GM18505 (cell line): Measurements from ENCODE around the gene CTXND1.

Experiments used
- ATAC-seq: cut with Tn5 transposase; IDR thresholded peaks from one replicate; pipeline ENCODE4 v1.9.1; 2021; ENCODE audit not compliant: unreplicated experiment
- POLR2A ChIP-seq: IDR thresholded peaks from 4 replicates; pipeline ENCODE4 v1.6.1; 2011; ENCODE audit warnings: borderline replicate concordance; ENCODE audit not compliant: insufficient read depth, insufficient read length; ENCODE audit errors: extremely low read depth

The CTXND1 gene

DNA sequence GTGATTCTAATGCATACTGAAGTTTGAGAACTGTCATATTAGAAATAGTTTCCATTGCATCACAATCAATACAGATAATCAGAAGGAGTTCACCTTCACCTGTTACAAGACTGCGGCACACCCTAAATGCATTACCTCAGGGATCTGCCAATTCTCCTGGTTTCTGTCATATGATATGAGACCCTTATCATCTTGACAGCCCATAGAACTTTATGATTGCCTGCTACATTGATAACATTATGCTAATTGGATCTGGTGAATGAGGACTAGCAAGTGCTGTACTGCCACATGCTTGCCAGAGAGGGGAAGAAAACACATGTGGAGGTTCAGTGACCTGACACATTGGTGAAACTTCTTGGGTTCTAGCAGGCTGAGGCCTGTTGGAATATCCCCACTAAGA lies 57.8 kb downstream of the CTXND1 start:
- no peak for TF ChIP-seq POLR2A
- no peak for ATAC-seq

DNA sequence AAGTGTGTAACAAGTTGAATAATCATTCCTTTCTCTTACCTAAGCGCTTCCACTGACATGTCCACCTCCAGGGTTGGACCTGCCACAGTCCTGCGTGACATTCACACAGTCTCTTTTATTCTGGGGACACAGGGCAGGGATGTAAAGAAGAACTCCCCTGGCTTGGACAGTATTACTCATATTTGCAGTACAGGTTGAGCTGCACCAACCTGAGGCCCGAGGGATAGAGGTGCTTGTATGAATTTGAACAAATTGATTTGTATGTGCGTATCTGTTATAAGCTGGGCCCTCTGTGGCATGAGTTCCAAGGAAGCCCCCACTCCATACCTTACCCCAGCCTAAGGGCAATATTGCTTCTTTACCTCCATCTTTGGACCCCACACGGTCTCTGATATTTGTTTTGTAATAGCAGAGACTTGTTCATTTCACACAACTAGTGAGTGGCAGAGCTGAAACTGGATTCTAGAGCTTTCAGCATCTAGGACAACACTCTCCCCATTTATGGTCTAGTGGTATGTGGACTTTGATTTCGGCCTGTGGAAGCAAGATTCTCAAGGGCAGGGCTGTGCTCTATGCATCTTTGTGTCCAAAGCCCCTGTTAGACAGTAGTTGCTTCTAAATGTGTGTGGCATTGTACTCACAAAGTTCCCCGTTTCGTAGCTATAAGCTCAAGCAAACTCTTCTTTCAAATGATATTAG lies 60.0 kb downstream of the CTXND1 start:
- TF ChIP-seq POLR2A, result no peak
- no peak for ATAC-seq

DNA sequence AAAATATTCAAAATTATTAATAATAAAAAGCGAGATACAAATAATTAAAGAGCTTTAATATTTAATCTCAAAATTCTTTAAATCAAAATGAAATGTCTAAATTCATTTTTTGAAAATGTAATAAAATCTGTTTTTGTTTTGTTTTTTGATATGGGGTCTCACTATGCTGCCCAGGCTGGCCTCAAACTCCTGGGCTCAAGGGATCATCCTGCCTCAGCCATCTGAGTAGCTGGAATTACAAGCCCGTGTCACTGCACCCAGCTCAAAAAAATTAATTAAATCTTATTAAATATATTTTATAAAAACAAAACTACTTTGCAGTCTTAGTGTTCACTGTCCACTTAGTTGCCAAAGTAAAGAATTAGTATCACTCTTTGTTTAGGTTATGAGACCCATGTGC lies 60.8 kb downstream of the CTXND1 start:
- TF ChIP-seq POLR2A, result no peak
- no peak for ATAC-seq

DNA sequence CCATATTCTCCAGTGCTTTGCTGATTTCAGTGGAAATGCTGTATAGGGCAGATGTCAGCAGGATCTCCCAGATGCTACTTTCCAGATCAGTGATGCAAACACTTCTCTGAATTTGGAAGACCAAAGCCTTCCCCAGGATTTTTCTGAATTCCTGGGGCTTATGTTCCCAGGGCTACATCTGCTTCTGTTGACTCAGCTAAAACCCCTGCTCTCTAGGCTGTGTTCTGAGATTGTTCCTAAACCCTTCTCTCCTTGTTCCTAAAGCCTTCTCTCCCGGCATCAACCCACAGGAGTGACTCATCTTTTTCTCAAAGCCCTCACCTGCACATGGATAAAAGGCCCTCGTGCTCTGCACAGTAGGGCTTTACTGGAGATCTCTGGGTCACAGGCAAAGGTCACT lies 63.8 kb downstream of the CTXND1 start:
- no peak for ATAC-seq
- TF ChIP-seq POLR2A, result no peak

DNA sequence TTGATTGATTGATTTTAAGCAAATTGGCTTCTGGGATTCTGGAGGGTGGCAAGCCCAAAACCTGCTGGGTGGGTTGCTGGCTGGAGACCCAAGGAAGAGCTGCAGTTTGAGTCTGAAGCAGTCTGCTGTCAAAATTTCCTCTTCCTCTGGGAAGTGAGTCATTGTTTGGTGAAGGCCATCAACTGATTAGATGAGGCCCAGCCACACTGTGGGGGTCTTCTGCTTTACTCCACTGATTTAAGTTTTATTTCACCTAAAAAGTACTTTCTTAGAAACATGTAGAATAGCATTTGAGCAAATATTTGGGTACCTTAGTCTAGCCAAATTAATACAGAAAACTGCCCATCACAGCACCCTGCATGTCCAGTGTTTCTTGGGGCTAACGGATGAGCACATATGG lies 65.4 kb downstream of the CTXND1 start:
- ATAC-seq, result no peak
- TF ChIP-seq POLR2A, result no peak

DNA sequence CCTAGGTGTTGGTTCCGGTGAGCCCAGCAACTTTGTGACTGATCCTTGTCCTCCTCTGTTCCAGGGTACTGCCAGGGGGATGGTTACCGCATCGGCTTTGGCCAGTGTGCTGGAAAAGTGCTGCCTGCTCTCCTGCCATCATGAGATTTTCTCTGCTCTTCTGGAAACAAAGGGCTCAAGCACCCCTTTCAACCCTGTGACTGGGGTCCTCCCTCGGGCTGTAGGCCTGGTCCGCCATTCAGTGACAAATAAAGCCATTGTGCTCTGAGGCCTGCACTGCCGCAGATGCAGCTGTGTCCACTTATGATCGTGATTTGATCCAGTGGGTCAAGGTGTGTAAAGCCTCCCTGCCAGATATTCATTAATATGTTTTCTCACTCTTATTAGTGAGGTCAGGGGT lies 65.9 kb downstream of the CTXND1 start:
- ATAC-seq, result no peak

DNA sequence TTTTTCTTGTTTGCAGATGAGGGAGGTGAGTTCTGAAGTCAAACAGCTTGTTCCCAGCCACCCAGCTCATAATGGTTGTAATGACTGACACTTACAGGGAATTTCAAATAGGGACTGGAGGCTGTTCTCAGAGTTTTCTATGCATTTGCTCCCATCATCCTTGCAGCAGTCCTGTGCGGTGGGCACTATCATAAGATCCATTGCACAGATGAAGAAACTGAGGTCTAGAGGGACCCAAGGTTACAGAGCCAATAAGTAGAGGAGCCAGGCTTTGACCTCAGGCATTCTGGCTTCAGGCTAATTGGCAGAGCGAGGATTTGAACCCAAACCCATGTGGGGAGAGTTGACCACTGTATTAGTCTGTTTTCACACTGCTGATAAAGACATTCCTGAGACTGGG lies 66.9 kb downstream of the CTXND1 start:
- no peak for TF ChIP-seq POLR2A
- ATAC-seq, result no peak

More for the DNA sequence above, 65.9 kb downstream of the CTXND1 start:
- TF ChIP-seq POLR2A, result no peak

DNA sequence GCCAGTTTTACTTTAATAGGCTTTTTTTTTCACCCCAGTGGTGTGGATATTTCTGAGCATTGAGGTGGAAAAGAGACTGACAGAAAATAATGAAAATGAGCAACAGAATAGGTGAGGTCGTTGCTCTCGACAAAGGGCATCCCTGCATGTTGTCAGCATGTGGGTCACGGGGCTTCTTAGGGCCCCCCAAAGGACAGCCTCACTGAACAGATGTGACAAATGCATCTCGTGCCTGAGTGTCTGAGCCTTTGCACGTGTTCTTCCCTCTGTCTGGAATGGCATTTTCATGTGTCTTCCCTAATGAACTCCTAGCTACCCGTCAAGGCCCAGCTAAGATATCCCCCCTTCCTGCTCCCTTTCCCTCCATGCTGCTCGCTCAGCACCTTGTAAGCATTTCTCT lies 67.5 kb downstream of the CTXND1 start:
- ATAC-seq, result no peak
- TF ChIP-seq POLR2A, result no peak

DNA sequence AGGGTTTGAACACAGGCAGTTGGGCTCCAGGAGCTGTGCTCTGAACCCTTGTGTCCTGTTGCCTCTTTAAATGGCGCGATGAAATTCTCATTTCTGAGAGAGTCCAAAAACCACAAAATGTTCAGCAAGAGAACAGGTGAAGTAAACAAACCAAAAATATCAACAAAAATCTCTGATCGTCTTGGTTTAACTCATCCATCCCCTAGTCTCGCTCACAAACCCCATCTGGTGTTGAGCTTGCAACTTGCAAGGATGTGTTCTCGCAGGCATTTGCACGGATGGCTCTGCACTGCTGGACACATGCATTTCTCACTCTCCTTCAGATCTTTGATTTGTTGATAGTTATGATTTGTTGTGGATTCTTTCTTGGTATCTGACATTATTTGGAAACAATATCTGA lies 68.1 kb downstream of the CTXND1 start:
- no peak for ATAC-seq
- TF ChIP-seq POLR2A, result no peak

DNA sequence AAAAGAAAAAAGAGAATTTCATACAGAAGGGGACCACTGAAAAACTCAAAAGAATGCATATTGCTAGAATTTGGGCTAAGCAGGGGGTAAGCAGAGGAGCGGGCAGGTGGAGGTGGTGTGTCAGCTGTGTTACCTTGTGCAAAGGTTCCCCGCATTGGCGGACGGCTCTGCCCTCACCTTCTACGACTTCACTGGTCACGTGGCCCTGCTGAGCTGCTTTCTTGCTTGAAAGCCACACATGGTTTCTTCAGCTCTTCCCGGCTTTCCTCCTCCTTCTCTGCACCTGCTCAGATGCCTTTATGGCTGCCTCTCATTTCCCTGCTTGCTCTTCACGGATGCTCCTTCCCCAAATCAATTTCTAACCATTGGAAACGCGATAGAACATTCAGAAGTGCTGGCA lies 68.7 kb downstream of the CTXND1 start:
- no peak for ATAC-seq
- no peak for TF ChIP-seq POLR2A

DNA sequence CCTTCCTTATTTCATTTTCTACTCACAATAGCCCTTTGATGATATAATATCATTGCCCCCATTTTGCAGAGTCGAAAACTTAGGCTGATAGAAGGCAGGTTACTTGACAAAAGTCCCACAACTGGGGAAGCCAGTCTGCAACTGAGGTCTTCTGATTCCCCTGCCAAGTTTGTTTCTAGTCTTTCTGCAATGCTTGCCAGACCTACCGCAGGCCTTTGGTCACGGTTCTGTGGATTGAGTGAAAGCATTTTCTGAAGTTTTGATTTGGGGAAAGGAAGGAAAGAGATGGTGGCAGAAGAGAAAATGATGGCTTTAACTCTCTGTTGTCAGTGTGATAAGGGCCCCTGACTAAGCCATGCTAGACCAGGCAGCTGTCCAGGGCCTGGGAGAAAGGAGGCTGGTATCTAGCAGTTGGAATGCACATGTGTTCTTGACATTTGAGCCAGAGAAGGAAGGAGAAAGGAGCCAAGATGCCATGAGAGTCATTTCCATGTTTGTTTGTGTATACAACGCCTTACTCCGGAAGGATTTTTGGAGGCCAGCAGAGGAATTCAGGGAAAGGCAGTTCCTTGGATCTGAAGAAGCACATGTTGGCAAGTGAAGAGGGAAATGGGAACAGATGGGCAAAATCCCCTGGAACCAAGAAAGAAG lies 69.3 kb downstream of the CTXND1 start:
- TF ChIP-seq POLR2A, result no peak

DNA sequence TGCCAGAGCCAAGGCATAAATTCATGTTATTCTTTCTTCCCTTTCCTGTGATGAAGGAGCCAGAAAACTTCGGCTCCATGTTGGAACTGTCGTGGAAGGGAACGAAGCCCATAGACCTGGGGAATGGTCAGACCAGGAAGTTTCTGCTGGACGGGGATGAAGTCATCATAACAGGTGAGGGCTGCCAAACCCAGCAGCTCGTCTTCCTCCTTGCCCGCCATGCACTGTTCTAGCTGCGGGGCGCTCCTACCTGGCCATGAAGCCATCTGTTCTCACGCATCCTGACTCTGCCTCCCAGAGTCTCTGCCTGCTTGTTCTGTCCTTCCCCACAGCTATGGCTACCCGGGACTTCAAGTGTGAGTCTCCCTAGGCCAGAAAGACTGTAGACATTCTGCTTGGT lies 71.0 kb downstream of the CTXND1 start:
- no peak for TF ChIP-seq POLR2A

More for the DNA sequence above, 69.3 kb downstream of the CTXND1 start:
- no peak for ATAC-seq

DNA sequence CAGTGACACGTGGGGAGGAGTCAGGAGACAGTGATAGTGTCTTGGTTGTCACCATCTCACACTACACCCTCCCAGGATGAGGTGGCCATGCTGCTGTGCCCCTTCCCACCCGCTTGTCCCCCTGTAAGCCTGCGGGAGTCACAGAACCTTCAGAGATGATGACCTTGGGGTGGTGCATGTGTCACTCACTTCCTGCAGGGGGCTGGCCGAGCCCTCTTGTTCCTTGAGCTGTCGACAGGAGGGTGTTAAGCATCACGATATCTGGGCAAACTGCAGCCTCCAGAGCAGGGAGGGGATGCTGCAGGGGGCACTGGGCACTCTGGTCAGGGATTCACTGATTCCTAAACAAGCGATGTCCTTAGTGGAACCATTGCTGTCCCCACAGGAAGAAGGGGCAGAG lies 71.5 kb downstream of the CTXND1 start:
- TF ChIP-seq POLR2A, result no peak
- no peak for ATAC-seq

More for the DNA sequence above, 71.0 kb downstream of the CTXND1 start:
- ATAC-seq, result no peak

DNA sequence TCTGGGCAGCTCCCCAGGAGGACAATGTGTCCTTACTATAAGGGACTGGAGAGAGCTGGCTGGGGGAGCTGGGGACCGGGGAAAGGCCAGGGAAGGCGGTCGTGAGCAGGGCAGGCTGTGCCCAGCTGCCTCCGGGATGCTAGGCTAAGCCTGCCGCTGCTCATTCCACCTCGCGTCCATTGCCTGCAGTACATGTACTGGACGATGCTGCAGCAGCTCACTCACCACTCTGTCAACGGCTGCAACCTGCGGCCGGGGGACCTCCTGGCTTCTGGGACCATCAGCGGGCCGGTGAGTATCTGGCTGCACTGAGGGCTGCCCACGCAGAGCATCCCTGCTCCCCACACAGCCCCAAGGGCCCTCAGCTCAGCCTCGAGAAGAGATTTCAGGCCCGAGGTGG lies 72.1 kb downstream of the CTXND1 start:
- ATAC-seq, result no peak
- no peak for TF ChIP-seq POLR2A
